ENCODE data around the gene SLC28A2. TPM values are rescaled to one million over a fixed set of nuclear protein-coding genes. Genes with fewer than 3 reads are reported as not detected.

Gene SLC28A2
- total and polyA plus RNA-seq, 2 of the 13 experiments (the other 11 are each of a cell fraction or from before 2014, with no cell fraction given): 0.01 to 0.11 TPM

DNA sequence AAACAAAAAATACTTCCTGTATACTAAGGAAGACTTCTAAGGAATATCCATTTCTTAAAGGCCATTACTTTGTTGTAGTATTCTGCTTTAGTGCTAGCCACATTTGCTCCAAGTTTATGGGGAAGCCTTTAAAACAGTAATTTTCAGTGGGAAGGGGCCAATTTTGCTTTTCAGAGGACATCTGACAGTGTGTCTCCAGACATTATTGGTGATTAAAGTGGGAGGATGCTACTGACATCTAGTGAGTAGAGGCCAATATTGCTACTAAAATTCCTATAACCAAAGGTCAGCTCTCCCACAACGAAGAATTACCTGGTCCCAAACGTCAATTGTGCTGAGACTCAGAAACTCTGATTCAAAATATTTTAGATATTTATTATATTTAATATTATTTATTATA is 24.8 kb downstream of the SLC28A2 start:
- Histone ChIP-seq H3K27me3 (ENCODE audit: control insufficient read depth in 1 of 2, insufficient read depth in 2 of 2, low read length in 2 of 2) (no peaks in the 10 kb centered on the region), H3K79me2 (ENCODE audit: insufficient read depth, low read length) (no peaks in the 10 kb centered on the region), H3K4me3 (replicated peaks in 1 of 3; ENCODE audit: insufficient read depth in 1 of 3, low read depth in 2 of 3, low read length in 3 of 3) (no peak overlapping the region), H3K9me3 (ENCODE audit: low read length) (no peaks in the 10 kb centered on the region), H3K9ac (ENCODE audit: insufficient read depth, low read depth, low read length) (no peak overlapping the region), H4K20me1 (ENCODE audit: insufficient read depth, low read length) (no peaks in the 10 kb centered on the region), H3K27ac (ENCODE audit: extremely low read length, insufficient read depth, low read length) (no peak overlapping the region), H3K4me1 (ENCODE audit: insufficient read depth, low read length) (peaks cover 34% of the 10 kb centered on the region), H2AFZ (ENCODE audit: low read length) (no peak overlapping the region), H3K4me2 (ENCODE audit: low read depth, low read length) (no peak overlapping the region), H3K36me3 (replicated peaks in 1 of 2; ENCODE audit: control insufficient read depth in 1 of 2, insufficient read depth in 2 of 2, low read length in 2 of 2) (no peaks in the 10 kb centered on the region)
- intact Hi-C loops (cut with micrococcal nuclease; ENCODE audit: unreplicated experiment): no loop called here
- ATAC-seq (no peak), FAIRE-seq (peak; percentile 50), DNase-seq (ENCODE audit: low spot score) (peak; percentile 50)
- no TSS peak for BruUV-seq (replicated peaks)
- in situ Hi-C loops (cut with HindIII; ENCODE audit: extremely low pct_ligation_motif_present, low pct_unique_long_range_greater_than_20kb): no loop called here
- WGBS (ENCODE audit: low lambda C conversion rate): 3% methylated on average over 2 of the region's 2 CpGs
- TF ChIP-seq HNF4G (IDR thresholded peaks at IDR 0.05; ENCODE audit: borderline replicate concordance, low read depth, low read length): peak; percentile 31; the same call in 1 of the 2 replicates
- no peak for TF ChIP-seq HNF4G (CRISPR knock-in tag; IDR thresholded peaks at IDR 0.05; ENCODE audit: borderline replicate concordance, low read depth)
- TF ChIP-seq PHF20 (CRISPR knock-in tag; IDR thresholded peaks at IDR 0.05): no peak
- TF ChIP-seq, protein P1, sequence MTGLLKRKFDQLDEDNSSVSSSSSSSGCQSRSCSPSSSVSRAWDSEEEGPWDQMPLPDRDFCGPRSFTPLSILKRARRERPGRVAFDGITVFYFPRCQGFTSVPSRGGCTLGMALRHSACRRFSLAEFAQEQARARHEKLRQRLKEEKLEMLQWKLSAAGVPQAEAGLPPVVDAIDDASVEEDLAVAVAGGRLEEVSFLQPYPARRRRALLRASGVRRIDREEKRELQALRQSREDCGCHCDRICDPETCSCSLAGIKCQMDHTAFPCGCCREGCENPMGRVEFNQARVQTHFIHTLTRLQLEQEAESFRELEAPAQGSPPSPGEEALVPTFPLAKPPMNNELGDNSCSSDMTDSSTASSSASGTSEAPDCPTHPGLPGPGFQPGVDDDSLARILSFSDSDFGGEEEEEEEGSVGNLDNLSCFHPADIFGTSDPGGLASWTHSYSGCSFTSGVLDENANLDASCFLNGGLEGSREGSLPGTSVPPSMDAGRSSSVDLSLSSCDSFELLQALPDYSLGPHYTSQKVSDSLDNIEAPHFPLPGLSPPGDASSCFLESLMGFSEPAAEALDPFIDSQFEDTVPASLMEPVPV (CRISPR knock-in tag; IDR thresholded peaks at IDR 0.05): no peak
- TF ChIP-seq, protein P2, sequence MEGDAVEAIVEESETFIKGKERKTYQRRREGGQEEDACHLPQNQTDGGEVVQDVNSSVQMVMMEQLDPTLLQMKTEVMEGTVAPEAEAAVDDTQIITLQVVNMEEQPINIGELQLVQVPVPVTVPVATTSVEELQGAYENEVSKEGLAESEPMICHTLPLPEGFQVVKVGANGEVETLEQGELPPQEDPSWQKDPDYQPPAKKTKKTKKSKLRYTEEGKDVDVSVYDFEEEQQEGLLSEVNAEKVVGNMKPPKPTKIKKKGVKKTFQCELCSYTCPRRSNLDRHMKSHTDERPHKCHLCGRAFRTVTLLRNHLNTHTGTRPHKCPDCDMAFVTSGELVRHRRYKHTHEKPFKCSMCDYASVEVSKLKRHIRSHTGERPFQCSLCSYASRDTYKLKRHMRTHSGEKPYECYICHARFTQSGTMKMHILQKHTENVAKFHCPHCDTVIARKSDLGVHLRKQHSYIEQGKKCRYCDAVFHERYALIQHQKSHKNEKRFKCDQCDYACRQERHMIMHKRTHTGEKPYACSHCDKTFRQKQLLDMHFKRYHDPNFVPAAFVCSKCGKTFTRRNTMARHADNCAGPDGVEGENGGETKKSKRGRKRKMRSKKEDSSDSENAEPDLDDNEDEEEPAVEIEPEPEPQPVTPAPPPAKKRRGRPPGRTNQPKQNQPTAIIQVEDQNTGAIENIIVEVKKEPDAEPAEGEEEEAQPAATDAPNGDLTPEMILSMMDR (CRISPR knock-in tag; IDR thresholded peaks at IDR 0.05): peak; percentile 75
- TF ChIP-seq, protein P3, sequence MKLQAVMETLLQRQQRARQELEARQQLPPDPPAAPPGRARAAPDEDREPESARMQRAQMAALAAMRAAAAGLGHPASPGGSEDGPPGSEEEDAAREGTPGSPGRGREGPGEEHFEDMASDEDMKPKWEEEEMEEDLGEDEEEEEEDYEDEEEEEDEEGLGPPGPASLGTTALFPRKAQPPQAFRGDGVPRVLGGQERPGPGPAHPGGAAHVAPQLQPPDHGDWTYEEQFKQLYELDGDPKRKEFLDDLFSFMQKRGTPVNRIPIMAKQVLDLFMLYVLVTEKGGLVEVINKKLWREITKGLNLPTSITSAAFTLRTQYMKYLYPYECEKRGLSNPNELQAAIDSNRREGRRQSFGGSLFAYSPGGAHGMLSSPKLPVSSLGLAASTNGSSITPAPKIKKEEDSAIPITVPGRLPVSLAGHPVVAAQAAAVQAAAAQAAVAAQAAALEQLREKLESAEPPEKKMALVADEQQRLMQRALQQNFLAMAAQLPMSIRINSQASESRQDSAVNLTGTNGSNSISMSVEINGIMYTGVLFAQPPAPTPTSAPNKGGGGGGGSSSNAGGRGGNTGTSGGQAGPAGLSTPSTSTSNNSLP (IDR thresholded peaks at IDR 0.05; ENCODE audit: low read depth, low read length): peak; percentile 39; the same call in 1 of the 2 replicates
- peak; percentile 65 for TF ChIP-seq SMC3 (IDR thresholded peaks at IDR 0.05; ENCODE audit: low read length)
- peak; percentile 71 for TF ChIP-seq STAG1 (CRISPR knock-in tag; IDR thresholded peaks at IDR 0.05)
- TF ChIP-seq SAP130 (CRISPR knock-in tag; IDR thresholded peaks at IDR 0.05; ENCODE audit: low read depth): peak; percentile 28; the same call in 1 of the 2 replicates
- POLR2A ChIA-PET: interaction anchor here (1.2 kb wide), 1 partner anchor 114 kb away, joined by 4 read pairs; no protein-coding TSS in a partner anchor
- CTCF ChIA-PET (ENCODE audit: low intra/inter-chr PET ratio, low total read pairs): interaction anchor here (1.4 to 1.6 kb wide), 2 partner anchors 98 to 123 kb away, joined by 5 to 8 read pairs; no protein-coding TSS in a partner anchor
